ENCODE data around the gene GCG. TPM values are rescaled to one million over a fixed set of nuclear protein-coding genes. Genes with fewer than 3 reads are reported as not detected.

The GCG gene
- total and polyA plus RNA-seq, 10 of the 15 experiments (the other 5 are each of a cell fraction or from before 2014, with no cell fraction given) = not detected

GRCh38 chr2:162113088-162113775, 38.8 kb downstream of the GCG start:
- in situ Hi-C loops (cut with MboI) = no loop called here
- SMC1A ChIA-PET (ENCODE audit: uncharacterized antibody, unreplicated experiment) = interaction anchor here (1.5 to 1.7 kb wide), 2 partner anchors 9 to 12 kb away, joined by 4 to 6 read pairs; no protein-coding TSS in a partner anchor
- no peaks in the 10 kb centered on the region for H3K9me3 ChIP-seq (replicated peaks; ENCODE audit: control insufficient read depth, insufficient read depth, low read length)

More at GRCh38 chr2:162113088-162113775, 38.8 kb downstream of the GCG start:
- WGBS (ENCODE audit: insufficient coverage, insufficient replicate concordance, low lambda C conversion rate, missing lambda C conversion rate) = 31% methylated on average over 3 of the region's 3 CpGs
- intact Hi-C loops (cut with micrococcal nuclease; ENCODE audit: unreplicated experiment) = no loop called here
- H3K4me3 ChIP-seq = no peak overlapping the region
- H2AFZ ChIP-seq (ENCODE audit: control insufficient read depth, low read depth, low read length) = no peak overlapping the region
- H3K79me2 ChIP-seq (ENCODE audit: control insufficient read depth, insufficient read depth, low read length) = no peaks in the 10 kb centered on the region
- no peak overlapping the region for H3K27ac ChIP-seq (ENCODE audit: control insufficient read depth, insufficient read depth)
- ChIA-PET CTCF (interaction anchor here (0.7 to 1.3 kb wide), 2 partner anchors 106 to 186 kb away, joined by 3 read pairs; no protein-coding TSS in a partner anchor), POLR2A (no interaction called here), RAD21 (ENCODE audit: unreplicated experiment) (no interaction called here)
- no peaks in the 10 kb centered on the region for H3K4me1 ChIP-seq (ENCODE audit: control insufficient read depth, insufficient read depth, low read length)
- no peak overlapping the region for H3K9ac ChIP-seq (ENCODE audit: control insufficient read depth, insufficient read depth, low read length)
- TF ChIP-seq BHLHE40 (IDR thresholded peaks at IDR 0.05; ENCODE audit: borderline replicate concordance in 1 of 2, low read depth in 2 of 2, low read length in 1 of 2) = no peak
- TF ChIP-seq EP300 (IDR thresholded peaks at IDR 0.05; ENCODE audit: borderline replicate concordance in 1 of 2, control insufficient read depth in 1 of 2, low read depth in 2 of 2, low read length in 2 of 2) = no peak
- no peak for TF ChIP-seq MTA3 (IDR thresholded peaks at IDR 0.05; ENCODE audit: borderline replicate concordance, low read length)
- TF ChIP-seq BRCA1 (IDR thresholded peaks at IDR 0.05; ENCODE audit: low read depth, low read length) = no peak
- TF ChIP-seq CTCF (IDR thresholded peaks at IDR 0.05 in 2 of 3, conservative IDR thresholded peaks at IDR 0.05 in 1 of 3; ENCODE audit: control insufficient read depth in 2 of 3, extremely low read depth in 1 of 3, insufficient read depth in 1 of 3, low read depth in 3 of 3, low read length in 3 of 3) = no peak
- no peak for TF ChIP-seq SP1 (IDR thresholded peaks at IDR 0.05; ENCODE audit: low read depth, low read length)
- no peak for TF ChIP-seq ATF3 (IDR thresholded peaks at IDR 0.05; ENCODE audit: borderline replicate concordance, extremely low read depth, low read depth, low read length)
- TF ChIP-seq CHD2 (IDR thresholded peaks at IDR 0.05; ENCODE audit: borderline replicate concordance, low read depth, low read length) = no peak
- TF ChIP-seq NKRF (conservative IDR thresholded peaks at IDR 0.05) = no peak
- no peak for TF ChIP-seq CHD4 (IDR thresholded peaks at IDR 0.05)
- no peak for TF ChIP-seq ATF7 (IDR thresholded peaks at IDR 0.05; ENCODE audit: low read depth)
- no peak for TF ChIP-seq TAF1 (IDR thresholded peaks at IDR 0.05; ENCODE audit: borderline replicate concordance, low read depth, low read length)
- no peak for TF ChIP-seq SMARCA5 (IDR thresholded peaks at IDR 0.05)
- TF ChIP-seq HDGF (IDR thresholded peaks at IDR 0.05) = no peak
- TF ChIP-seq SKIL (IDR thresholded peaks at IDR 0.05; ENCODE audit: low read depth, poor library complexity, severe bottlenecking) = no peak
- no peak overlapping the region for H3K4me2 ChIP-seq (ENCODE audit: control insufficient read depth, insufficient read depth)
- no peaks in the 10 kb centered on the region for H4K20me1 ChIP-seq (ENCODE audit: control insufficient read depth, insufficient read depth)
- FAIRE-seq (no peak), DNase-seq (ENCODE audit: low read depth, low spot score) (no peak), ATAC-seq (no peak)
- H3K27me3 ChIP-seq (replicated peaks in 1 of 2; ENCODE audit: control insufficient read depth in 2 of 2, insufficient read depth in 2 of 2, low read length in 1 of 2) = no peaks in the 10 kb centered on the region
- no TSS peak for BruUV-seq (replicated peaks)
- no peaks in the 10 kb centered on the region for H3K36me3 ChIP-seq (ENCODE audit: control insufficient read depth in 2 of 2, insufficient read depth in 2 of 2, low read length in 1 of 2)

All from GM12878 (cell line).